HL-60 (cell line): ENCODE data around the gene OR6B2.

Experiments
- DNase-seq, 2 experiments: peaks; one replicate each; pipeline ENCODE4 v3.0.0-alpha.2; 2010 to 2020; ENCODE audit warnings: low read depth in 1 of 2, low spot score in 1 of 2
- H3K27ac ChIP-seq: fragments of 250-450 bp; sonication (Bioruptor Pico); replicated peaks from 2 replicates; pipeline ENCODE4 v1.5.1; 2020; ENCODE audit warnings: mild to moderate bottlenecking, moderate library complexity
- H3K27me3 ChIP-seq: fragments of 250-450 bp; sonication (Bioruptor Pico); 2 replicates; pipeline ENCODE4 v1.5.1; 2021; ENCODE audit warnings: mild to moderate bottlenecking, moderate library complexity; ENCODE audit not compliant: insufficient read depth, poor library complexity, severe bottlenecking
- H3K4me3 ChIP-seq: replicated peaks from 2 replicates; pipeline ENCODE4 v1.5.1; 2011; ENCODE audit warnings: mild to moderate bottlenecking, control low read depth, low read length; ENCODE audit not compliant: insufficient read depth
- GABPA ChIP-seq: IDR thresholded peaks from 2 replicates; pipeline ENCODE4 v1.6.1; 2012; ENCODE audit warnings: low read depth
- POLR2AphosphoS5 ChIP-seq: IDR thresholded peaks from 2 replicates; pipeline ENCODE4 v1.6.1; 2012; ENCODE audit warnings: low read depth
- SPI1 ChIP-seq: IDR thresholded peaks from 2 replicates; pipeline ENCODE4 v1.6.1; 2012; ENCODE audit warnings: low read depth, mild to moderate bottlenecking, borderline replicate concordance
- TF ChIP-seq, protein P1 (sequence below): IDR thresholded peaks from 2 replicates; pipeline ENCODE4 v1.6.1; 2012; ENCODE audit warnings: low read depth; ENCODE audit not compliant: insufficient replicate concordance
- TF ChIP-seq, protein P2 (sequence below): IDR thresholded peaks from one replicate; pipeline ENCODE4 v1.5.1; 2011; ENCODE audit warnings: low read length, control low read depth, inconsistent platforms; ENCODE audit not compliant: insufficient read depth

Gene OR6B2

GRCh38 chr2:240014327-240014726 lies 15.9 kb downstream of the OR6B2 start:
- H3K4me3 ChIP-seq = no peak overlapping the region
- no peak for DNase-seq
- H3K27me3 ChIP-seq = no peaks in the 10 kb centered on the region
- TF ChIP-seq, protein P1, sequence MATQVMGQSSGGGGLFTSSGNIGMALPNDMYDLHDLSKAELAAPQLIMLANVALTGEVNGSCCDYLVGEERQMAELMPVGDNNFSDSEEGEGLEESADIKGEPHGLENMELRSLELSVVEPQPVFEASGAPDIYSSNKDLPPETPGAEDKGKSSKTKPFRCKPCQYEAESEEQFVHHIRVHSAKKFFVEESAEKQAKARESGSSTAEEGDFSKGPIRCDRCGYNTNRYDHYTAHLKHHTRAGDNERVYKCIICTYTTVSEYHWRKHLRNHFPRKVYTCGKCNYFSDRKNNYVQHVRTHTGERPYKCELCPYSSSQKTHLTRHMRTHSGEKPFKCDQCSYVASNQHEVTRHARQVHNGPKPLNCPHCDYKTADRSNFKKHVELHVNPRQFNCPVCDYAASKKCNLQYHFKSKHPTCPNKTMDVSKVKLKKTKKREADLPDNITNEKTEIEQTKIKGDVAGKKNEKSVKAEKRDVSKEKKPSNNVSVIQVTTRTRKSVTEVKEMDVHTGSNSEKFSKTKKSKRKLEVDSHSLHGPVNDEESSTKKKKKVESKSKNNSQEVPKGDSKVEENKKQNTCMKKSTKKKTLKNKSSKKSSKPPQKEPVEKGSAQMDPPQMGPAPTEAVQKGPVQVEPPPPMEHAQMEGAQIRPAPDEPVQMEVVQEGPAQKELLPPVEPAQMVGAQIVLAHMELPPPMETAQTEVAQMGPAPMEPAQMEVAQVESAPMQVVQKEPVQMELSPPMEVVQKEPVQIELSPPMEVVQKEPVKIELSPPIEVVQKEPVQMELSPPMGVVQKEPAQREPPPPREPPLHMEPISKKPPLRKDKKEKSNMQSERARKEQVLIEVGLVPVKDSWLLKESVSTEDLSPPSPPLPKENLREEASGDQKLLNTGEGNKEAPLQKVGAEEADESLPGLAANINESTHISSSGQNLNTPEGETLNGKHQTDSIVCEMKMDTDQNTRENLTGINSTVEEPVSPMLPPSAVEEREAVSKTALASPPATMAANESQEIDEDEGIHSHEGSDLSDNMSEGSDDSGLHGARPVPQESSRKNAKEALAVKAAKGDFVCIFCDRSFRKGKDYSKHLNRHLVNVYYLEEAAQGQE = no peak
- TF ChIP-seq POLR2AphosphoS5 (no peak), SPI1 (no peak), GABPA (no peak)
- TF ChIP-seq, protein P2, sequence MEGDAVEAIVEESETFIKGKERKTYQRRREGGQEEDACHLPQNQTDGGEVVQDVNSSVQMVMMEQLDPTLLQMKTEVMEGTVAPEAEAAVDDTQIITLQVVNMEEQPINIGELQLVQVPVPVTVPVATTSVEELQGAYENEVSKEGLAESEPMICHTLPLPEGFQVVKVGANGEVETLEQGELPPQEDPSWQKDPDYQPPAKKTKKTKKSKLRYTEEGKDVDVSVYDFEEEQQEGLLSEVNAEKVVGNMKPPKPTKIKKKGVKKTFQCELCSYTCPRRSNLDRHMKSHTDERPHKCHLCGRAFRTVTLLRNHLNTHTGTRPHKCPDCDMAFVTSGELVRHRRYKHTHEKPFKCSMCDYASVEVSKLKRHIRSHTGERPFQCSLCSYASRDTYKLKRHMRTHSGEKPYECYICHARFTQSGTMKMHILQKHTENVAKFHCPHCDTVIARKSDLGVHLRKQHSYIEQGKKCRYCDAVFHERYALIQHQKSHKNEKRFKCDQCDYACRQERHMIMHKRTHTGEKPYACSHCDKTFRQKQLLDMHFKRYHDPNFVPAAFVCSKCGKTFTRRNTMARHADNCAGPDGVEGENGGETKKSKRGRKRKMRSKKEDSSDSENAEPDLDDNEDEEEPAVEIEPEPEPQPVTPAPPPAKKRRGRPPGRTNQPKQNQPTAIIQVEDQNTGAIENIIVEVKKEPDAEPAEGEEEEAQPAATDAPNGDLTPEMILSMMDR = no peak
- H3K27ac ChIP-seq = no peak overlapping the region

DNA sequence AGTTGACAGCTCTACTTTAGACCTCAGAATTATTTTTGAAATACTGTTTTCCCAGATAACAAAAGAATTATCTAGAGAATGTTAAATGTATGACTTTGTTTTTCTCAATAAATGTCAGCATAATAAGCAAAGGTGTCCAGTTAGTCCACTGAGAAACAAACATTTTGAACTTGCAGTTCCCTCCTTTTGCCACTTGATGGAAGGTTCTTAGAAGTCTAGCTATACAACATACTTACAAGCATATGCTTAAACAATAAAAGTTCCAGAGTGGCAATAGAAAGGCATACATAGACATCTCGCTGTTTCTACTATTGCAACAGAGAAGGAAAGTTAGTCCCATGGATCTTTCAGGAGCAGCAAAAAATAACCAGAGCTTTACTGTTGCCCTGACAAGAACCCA lies 16.9 kb downstream of the OR6B2 start:
- no peak for DNase-seq
- TF ChIP-seq GABPA = no peak
- TF ChIP-seq SPI1 = no peak
- TF ChIP-seq, protein P1 = no peak
- TF ChIP-seq POLR2AphosphoS5 = no peak
- TF ChIP-seq, protein P2 = peak; percentile 13

DNA sequence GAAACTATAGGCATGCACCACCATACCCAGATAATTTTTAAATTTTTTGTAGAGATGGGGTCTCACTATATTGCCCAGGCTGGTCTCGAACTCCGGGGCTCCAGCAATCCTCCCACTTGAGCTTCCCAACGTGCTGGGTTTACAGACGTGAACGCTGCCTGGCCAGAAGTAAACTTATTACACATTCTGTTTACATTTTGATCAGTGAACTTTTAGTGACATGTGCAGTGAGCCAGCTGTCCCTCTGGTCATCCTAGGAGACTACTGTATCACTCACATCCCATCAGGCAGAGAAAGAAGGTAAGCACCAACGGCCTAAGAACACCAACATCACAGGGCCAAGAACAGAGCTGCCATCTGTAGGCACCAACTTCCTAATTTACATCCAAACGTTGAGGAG lies 27.2 kb downstream of the OR6B2 start:
- H3K27me3 ChIP-seq = no peaks in the 10 kb centered on the region
- TF ChIP-seq POLR2AphosphoS5 (no peak), GABPA (no peak), SPI1 (no peak)
- TF ChIP-seq, protein P1 = no peak
- TF ChIP-seq, protein P2 = no peak
- no peak overlapping the region for H3K27ac ChIP-seq
- H3K4me3 ChIP-seq = no peak overlapping the region
- DNase-seq = no peak

More for the DNA sequence above, 16.9 kb downstream of the OR6B2 start:
- Histone ChIP-seq H3K4me3 (no peak overlapping the region), H3K27me3 (no peaks in the 10 kb centered on the region), H3K27ac (no peak overlapping the region)
